GM12872 (cell line): Measurements from ENCODE around the gene TMX4.

Source experiments
- TF ChIP-seq, protein P1 (sequence below): IDR thresholded peaks from 3 replicates; pipeline ENCODE4 v1.5.1; 2011; ENCODE audit warnings: low read depth, mild to moderate bottlenecking, low read length, moderate library complexity; ENCODE audit not compliant: insufficient read depth

The TMX4 gene

DNA sequence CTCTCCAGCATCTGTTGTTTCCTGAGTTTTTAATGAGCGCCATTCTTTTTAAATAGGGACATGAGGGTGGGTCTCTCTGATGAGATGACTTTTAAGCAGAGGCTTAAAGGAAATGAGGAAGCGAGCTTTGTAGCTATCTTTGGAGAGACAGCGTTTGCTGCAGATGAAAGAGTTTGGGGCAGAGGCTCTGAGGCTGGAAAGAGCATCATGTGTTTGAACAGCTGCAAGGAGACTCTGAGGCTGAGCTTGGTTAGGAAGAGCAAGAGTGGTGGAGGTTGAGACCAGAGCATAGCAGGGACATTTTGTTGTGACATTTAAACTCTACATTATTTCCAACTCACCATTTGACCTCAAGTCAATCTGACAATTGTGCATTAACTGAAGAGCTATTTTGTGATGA is 38.3 kb upstream of the TMX4 start:
- TF ChIP-seq, protein P1, sequence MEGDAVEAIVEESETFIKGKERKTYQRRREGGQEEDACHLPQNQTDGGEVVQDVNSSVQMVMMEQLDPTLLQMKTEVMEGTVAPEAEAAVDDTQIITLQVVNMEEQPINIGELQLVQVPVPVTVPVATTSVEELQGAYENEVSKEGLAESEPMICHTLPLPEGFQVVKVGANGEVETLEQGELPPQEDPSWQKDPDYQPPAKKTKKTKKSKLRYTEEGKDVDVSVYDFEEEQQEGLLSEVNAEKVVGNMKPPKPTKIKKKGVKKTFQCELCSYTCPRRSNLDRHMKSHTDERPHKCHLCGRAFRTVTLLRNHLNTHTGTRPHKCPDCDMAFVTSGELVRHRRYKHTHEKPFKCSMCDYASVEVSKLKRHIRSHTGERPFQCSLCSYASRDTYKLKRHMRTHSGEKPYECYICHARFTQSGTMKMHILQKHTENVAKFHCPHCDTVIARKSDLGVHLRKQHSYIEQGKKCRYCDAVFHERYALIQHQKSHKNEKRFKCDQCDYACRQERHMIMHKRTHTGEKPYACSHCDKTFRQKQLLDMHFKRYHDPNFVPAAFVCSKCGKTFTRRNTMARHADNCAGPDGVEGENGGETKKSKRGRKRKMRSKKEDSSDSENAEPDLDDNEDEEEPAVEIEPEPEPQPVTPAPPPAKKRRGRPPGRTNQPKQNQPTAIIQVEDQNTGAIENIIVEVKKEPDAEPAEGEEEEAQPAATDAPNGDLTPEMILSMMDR: no peak

DNA sequence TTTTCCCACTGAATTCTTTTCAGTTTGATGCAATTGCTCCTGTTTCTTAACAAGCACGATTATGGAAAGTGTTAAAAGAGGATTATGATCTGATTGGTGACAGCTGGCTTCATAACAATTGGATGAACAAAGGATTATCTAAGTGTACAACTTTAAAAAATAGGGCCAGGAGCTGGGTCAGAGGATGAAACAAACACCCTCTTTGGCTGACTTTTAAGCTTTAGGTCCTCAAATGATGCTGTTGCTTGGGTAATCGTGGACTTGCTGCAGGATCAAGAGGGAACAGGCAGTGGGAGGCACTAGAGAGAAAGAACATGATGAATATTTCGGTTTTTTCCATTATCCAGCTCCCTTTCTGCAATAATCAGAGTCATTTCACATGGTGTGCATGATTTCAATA is 35.5 kb upstream of the TMX4 start:
- TF ChIP-seq, protein P1: no peak

DNA sequence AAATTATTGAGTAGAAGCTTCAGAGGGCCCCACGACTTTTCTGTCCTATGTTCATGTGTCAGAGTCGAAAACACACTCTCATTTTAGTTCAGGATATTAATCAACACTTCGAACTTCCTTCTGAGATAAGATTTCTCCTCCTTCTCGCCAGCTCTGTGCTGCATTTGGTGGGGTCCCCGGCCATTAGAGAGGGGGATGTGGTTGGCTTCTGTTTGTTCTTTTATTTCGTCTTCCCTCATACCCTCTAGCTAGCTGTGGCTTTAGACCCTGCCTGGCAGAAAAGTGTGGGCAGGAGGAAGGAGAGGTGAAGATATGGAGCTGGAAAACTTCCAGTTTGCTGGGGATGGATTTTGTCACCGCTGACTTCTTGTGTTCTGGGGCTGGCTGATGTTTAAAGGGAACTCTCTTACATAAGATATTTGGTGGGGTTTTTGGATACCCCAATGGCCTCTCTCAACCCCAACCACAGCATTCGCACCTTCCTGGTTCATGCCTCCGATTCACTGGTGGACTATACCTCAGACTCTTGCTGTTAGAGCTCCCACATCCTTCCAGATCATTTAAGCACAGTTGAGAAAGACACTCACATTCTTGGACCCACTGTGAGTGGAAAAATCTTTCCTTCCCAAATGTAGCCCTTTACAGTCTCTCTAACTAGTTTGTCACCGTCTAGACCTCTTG is 30.7 kb upstream of the TMX4 start:
- TF ChIP-seq, protein P1: no peak

DNA sequence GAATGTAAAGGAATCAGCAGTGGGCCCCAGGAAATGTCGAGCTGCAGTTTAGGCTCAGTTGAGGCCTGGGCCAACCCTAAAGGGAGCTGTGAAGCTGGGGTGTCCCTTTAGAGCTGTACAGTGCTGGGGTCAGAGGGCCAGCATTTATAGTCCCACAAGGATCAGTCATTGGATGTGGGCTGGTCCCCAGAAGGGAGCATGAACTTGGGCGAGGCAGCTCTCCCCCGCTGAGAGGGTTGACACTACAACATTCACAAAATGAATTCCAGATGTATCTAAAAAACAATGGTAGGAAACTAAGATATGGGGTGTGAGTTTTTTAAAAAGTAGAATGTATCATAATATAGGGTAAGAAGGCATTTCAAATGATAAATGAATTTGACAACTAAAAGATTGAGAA is 29.7 kb upstream of the TMX4 start:
- TF ChIP-seq, protein P1: no peak

DNA sequence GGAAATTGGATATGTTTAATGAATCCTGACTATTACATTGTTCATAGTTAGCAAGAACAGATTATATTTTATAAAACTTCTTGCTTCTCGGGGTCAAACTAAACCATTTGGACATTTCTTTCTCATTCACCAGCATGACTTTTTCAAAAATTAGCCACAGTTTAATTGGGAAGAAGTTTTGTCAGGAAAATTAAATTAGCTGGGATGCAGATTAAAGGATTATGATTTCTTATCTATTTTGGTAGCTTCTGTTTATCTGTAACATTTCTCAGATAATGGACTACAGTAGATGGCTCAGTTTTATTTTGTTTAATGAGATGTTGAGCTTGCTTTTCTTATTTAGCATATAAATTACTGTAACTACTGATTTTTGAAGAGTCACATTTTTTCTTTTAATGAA is 26.4 kb upstream of the TMX4 start:
- TF ChIP-seq, protein P1: no peak

DNA sequence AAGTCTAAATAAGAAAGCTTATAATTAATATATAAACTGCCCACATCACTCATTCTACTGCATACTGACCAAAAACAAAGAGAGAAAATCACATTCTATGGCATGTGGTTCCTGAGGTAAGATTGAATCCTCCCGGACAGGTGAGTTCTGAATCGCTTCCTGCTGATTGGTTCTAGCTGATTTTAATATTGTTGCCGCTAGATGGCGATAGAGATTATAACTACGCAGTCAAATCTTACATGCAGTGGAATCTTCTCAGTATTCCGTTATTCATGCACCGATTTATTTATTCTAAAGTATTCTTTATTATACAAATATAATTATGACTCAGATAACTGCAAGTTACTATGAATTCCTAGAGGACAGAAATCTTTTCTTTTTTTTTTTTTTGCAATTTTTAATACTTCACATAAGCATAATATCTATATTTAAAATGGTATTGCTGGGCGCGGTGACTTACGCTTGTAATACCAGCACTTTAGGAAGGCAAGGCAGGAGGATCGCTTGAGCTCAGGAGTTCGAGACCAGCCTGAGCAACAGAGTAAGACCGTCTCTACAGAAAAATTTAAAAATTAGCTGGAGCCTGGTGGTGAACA is 24.2 kb upstream of the TMX4 start:
- TF ChIP-seq, protein P1: peak; percentile 56

DNA sequence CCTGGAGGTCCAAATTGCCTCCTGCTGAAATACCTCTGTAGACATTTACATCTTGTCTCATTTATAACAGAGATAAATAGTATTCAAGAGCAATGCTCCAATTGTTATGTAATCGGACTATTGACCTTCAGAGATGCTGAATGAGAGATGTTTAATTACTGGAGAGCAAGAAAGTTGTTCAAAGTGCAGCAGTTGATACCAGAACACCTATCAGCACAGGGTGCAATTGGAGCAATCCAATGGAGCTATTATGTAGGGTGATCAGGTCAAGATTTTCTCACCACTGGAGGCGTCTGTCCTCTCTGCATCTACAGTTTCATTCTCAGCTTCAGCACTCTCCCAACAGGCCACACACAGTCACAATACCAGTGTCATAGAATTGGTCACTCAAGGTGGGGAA is 19.5 kb upstream of the TMX4 start:
- TF ChIP-seq, protein P1: peak; percentile 23; the same call in 1 of the 3 replicates
